Lung (tissue), 12 donors: ENCODE results near the gene AKAP13. TPM values are rescaled to one million over a fixed set of nuclear protein-coding genes. Genes with fewer than 3 reads are reported as not detected.

Experiments used
- ATAC-seq: fragments of 200-7000 bp; cut with Tn5 transposase; one replicate; pipeline ENCODE4 v1.9.1; 2020; ENCODE audit warnings: moderate number of reproducible peaks; ENCODE audit not compliant: insufficient read depth, low FRiP score
- DNase-seq, 3 donors: peaks; one replicate each; pipeline ENCODE4 v3.0.0-alpha.2; 2013 to 2017
- H3K27ac ChIP-seq, 2 donors: one replicate each; pipeline ENCODE4 v1.5.1; 2013; ENCODE audit warnings: mild to moderate bottlenecking in 2 of 2, moderate library complexity in 2 of 2, control low read depth in 1 of 2, inconsistent platforms in 1 of 2, low read depth in 1 of 2, low read length in 1 of 2
- H3K27me3 ChIP-seq, 3 donors: one replicate each; pipeline ENCODE4 v1.5.1; 2013; ENCODE audit warnings: low read length in 2 of 3; ENCODE audit not compliant: control insufficient read depth in 3 of 3, insufficient read depth in 3 of 3
- H3K36me3 ChIP-seq, 4 donors: one replicate each; pipeline ENCODE4 v1.5.1; 2013; ENCODE audit warnings: low read length in 4 of 4, mild to moderate bottlenecking in 1 of 4, moderate library complexity in 1 of 4; ENCODE audit not compliant: control insufficient read depth in 4 of 4, insufficient read depth in 4 of 4
- H3K4me1 ChIP-seq, 5 donors: one replicate each; pipeline ENCODE4 v1.5.1; 2013; ENCODE audit warnings: low read length in 5 of 5, mild to moderate bottlenecking in 2 of 5, moderate library complexity in 1 of 5; ENCODE audit not compliant: control insufficient read depth in 5 of 5, insufficient read depth in 5 of 5
- H3K4me3 ChIP-seq: one replicate; pipeline ENCODE4 v1.5.1; 2013; ENCODE audit warnings: mild to moderate bottlenecking, control low read depth, moderate library complexity
- H3K9ac ChIP-seq, 2 donors: one replicate each; pipeline ENCODE4 v1.5.1; 2013; ENCODE audit warnings: low read length in 2 of 2, control low read depth in 1 of 2; ENCODE audit not compliant: insufficient read depth in 1 of 2
- H3K9me3 ChIP-seq, 4 donors: one replicate each; pipeline ENCODE4 v1.5.1; 2013; ENCODE audit warnings: low read length in 3 of 4, mild to moderate bottlenecking in 1 of 4, moderate library complexity in 1 of 4; ENCODE audit not compliant: control insufficient read depth in 4 of 4, insufficient read depth in 3 of 4
- CTCF ChIP-seq: IDR thresholded peaks from 2 replicates; pipeline ENCODE4 v1.5.1; 2012; ENCODE audit warnings: mild to moderate bottlenecking; ENCODE audit errors: control extremely low read depth, extremely low read depth
- WGBS, 2 donors: extraction: QIAGEN DNeasy Blood & Tissue Kit; methylation state at CpG; one replicate each; pipeline ENCODE4 v1.1.7; 2013; 5-methylcytosine and 5-hydroxymethylcytosine counted together
- polyA plus RNA-seq, 2 donors: library from polyadenylated mRNA; stranded (reverse); fragments of 200-250 nt; gene quantifications; one replicate each; pipeline ENCODE4 v1.2.1, GENCODE V29; 2013
- total RNA-seq, 2 donors: library from RNA; depleted of rRNA in 1 of 2; stranded (reverse); fragments of >200 nt in 1 of 2; gene quantifications; one replicate each; pipeline ENCODE4 v1.2.1, GENCODE V29; 2014 to 2021
- donor health status: control.
- donor health status: control.
- donor health status: Bipolar disorder and iron deficiency.
- donor health status: healthy.
- donor health status: DM: yes; HTN: yes; CAD: no.

The AKAP13 gene
- total and polyA plus RNA-seq, 4 donors, result 102 to 1,115 (median 259) TPM

GRCh38 chr15:85445361-85445760 is 65.0 kb downstream of the AKAP13 start:
- ATAC-seq (no peak), DNase-seq (no peak)
- no peak overlapping the region for H3K9ac ChIP-seq
- H3K36me3 ChIP-seq, result no peaks in the 10 kb centered on the region
- H3K27me3 ChIP-seq, result no peaks in the 10 kb centered on the region
- no peak overlapping the region for H3K27ac ChIP-seq
- WGBS, 2 donors, result 79 to 92% methylated on average over 1 of the region's 1 CpG
- no peak for TF ChIP-seq CTCF
- H3K9me3 ChIP-seq, result peaks cover 0 to 9% (median under 1%) of the 10 kb centered on the region in 4 donors
- peaks cover 0 to 31% (median 14%) of the 10 kb centered on the region in 5 donors for H3K4me1 ChIP-seq
- no peak overlapping the region for H3K4me3 ChIP-seq

- H3K9ac ChIP-seq, result no peak overlapping the region
- H3K36me3 ChIP-seq, result no peaks in the 10 kb centered on the region
- no peak overlapping the region for H3K27ac ChIP-seq
- WGBS, 2 donors, result 94 to 97% methylated on average over 3 of the region's 3 CpGs
- peaks cover 0 to 23% (median 0%) of the 10 kb centered on the region in 5 donors for H3K4me1 ChIP-seq
- ATAC-seq (no peak), DNase-seq (no peak)
- H3K27me3 ChIP-seq, result no peaks in the 10 kb centered on the region
- TF ChIP-seq CTCF, result no peak
- peaks cover 0 to 23% (median 2%) of the 10 kb centered on the region in 4 donors for H3K9me3 ChIP-seq
- H3K4me3 ChIP-seq, result no peak overlapping the region
Observed at GRCh38 chr15:85451099-85451700, 70.8 kb downstream of the AKAP13 start.

GRCh38 chr15:85452436-85452835 is 72.0 kb downstream of the AKAP13 start:
- Histone ChIP-seq H3K36me3 (no peaks in the 10 kb centered on the region), H3K9ac (no peak overlapping the region), H3K27me3 (no peaks in the 10 kb centered on the region), H3K27ac (peak overlapping the region in 1 of 2 donors; percentile 21), H3K4me1 (peaks cover 0 to 27% (median 0%) of the 10 kb centered on the region in 5 donors), H3K4me3 (no peak overlapping the region), H3K9me3 (peaks cover 0 to 23% (median 2%) of the 10 kb centered on the region in 4 donors)
- no peak for TF ChIP-seq CTCF
- 99 to 100% methylated on average over 1 of the region's 1 CpG for WGBS, 2 donors
- no peak for ATAC-seq
- no peak for DNase-seq
